Measurements from ENCODE around the gene JUNB. TPM values are rescaled to one million over a fixed set of nuclear protein-coding genes. Genes with fewer than 3 reads are reported as not detected.

Gene JUNB
- total and polyA plus RNA-seq, 2 of the 13 experiments (the other 11 are each of a cell fraction or from before 2014, with no cell fraction given): 7.7 to 8.2 TPM

GRCh38 chr19:12783849-12784393 lies 7.4 kb upstream of the JUNB start (continued):
- TF ChIP-seq SMAD9 (CRISPR knock-in tag; IDR thresholded peaks at IDR 0.05): no peak
- no peak for TF ChIP-seq NCOR1 (IDR thresholded peaks at IDR 0.05; ENCODE audit: borderline replicate concordance, low read length)
- no peak for TF ChIP-seq KLF6 (CRISPR knock-in tag; IDR thresholded peaks at IDR 0.05)
- no peak for TF ChIP-seq ZBTB20 (CRISPR knock-in tag; IDR thresholded peaks at IDR 0.05; ENCODE audit: borderline replicate concordance, low read depth)
- peak; percentile 29; the same call in 1 of the 2 replicates for TF ChIP-seq GABPB1 (CRISPR knock-in tag; IDR thresholded peaks at IDR 0.05)
- TF ChIP-seq ZNF644 (CRISPR knock-in tag; IDR thresholded peaks at IDR 0.05; ENCODE audit: low read depth): no peak
- peak; percentile 13; the same call in 1 of the 2 replicates for TF ChIP-seq NCOA2 (CRISPR knock-in tag; IDR thresholded peaks at IDR 0.05)
- no peak for TF ChIP-seq MIER3 (CRISPR knock-in tag; IDR thresholded peaks at IDR 0.05; ENCODE audit: borderline replicate concordance)
- TF ChIP-seq ZFY (CRISPR knock-in tag; IDR thresholded peaks at IDR 0.05): no peak
- TF ChIP-seq ZBTB7B (CRISPR knock-in tag; IDR thresholded peaks at IDR 0.05): peak; percentile 29; the same call in 1 of the 2 replicates
- no peak for TF ChIP-seq ZNF234 (CRISPR knock-in tag; conservative IDR thresholded peaks at IDR 0.05)
- TF ChIP-seq TEF (CRISPR knock-in tag; IDR thresholded peaks at IDR 0.05): no peak
- no peak for TF ChIP-seq ZNF33B (CRISPR knock-in tag; IDR thresholded peaks at IDR 0.05)
- TF ChIP-seq, protein P1, sequence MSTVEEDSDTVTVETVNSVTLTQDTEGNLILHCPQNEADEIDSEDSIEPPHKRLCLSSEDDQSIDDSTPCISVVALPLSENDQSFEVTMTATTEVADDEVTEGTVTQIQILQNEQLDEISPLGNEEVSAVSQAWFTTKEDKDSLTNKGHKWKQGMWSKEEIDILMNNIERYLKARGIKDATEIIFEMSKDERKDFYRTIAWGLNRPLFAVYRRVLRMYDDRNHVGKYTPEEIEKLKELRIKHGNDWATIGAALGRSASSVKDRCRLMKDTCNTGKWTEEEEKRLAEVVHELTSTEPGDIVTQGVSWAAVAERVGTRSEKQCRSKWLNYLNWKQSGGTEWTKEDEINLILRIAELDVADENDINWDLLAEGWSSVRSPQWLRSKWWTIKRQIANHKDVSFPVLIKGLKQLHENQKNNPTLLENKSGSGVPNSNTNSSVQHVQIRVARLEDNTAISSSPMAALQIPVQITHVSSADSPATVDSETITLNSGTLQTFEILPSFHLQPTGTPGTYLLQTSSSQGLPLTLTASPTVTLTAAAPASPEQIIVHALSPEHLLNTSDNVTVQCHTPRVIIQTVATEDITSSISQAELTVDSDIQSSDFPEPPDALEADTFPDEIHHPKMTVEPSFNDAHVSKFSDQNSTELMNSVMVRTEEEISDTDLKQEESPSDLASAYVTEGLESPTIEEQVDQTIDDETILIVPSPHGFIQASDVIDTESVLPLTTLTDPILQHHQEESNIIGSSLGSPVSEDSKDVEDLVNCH (CRISPR knock-in tag; IDR thresholded peaks at IDR 0.05): no peak
- TF ChIP-seq CENPX (CRISPR knock-in tag; IDR thresholded peaks at IDR 0.05): no peak
- no peak for TF ChIP-seq POLR2AphosphoS5 (IDR thresholded peaks at IDR 0.05; ENCODE audit: low read depth, low read length)
- no peak for TF ChIP-seq MED1 (CRISPR knock-in tag; IDR thresholded peaks at IDR 0.05)
- no peak for TF ChIP-seq ZNF225 (CRISPR knock-in tag; IDR thresholded peaks at IDR 0.05)
- TF ChIP-seq ZNF670 (CRISPR knock-in tag; IDR thresholded peaks at IDR 0.05; ENCODE audit: borderline replicate concordance): no peak
- TF ChIP-seq ZNF746 (CRISPR knock-in tag; IDR thresholded peaks at IDR 0.05): peak; percentile 88
- no peak for TF ChIP-seq GATA4 (IDR thresholded peaks at IDR 0.05; ENCODE audit: borderline replicate concordance, low read depth)
- peak; percentile 89 for TF ChIP-seq PATZ1 (CRISPR knock-in tag; IDR thresholded peaks at IDR 0.05)
- TF ChIP-seq, protein P2, sequence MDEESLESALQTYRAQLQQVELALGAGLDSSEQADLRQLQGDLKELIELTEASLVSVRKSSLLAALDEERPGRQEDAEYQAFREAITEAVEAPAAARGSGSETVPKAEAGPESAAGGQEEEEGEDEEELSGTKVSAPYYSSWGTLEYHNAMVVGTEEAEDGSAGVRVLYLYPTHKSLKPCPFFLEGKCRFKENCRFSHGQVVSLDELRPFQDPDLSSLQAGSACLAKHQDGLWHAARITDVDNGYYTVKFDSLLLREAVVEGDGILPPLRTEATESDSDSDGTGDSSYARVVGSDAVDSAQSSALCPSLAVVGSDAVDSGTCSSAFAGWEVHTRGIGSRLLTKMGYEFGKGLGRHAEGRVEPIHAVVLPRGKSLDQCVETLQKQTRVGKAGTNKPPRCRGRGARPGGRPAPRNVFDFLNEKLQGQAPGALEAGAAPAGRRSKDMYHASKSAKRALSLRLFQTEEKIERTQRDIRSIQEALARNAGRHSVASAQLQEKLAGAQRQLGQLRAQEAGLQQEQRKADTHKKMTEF (CRISPR knock-in tag; IDR thresholded peaks at IDR 0.05): no peak
- no peak for TF ChIP-seq SSRP1 (CRISPR knock-in tag; IDR thresholded peaks at IDR 0.05)
- TF ChIP-seq ZNF329 (CRISPR knock-in tag; IDR thresholded peaks at IDR 0.05; ENCODE audit: low read depth): 0 out of 2 replicates have a peak, but pooled peaks have one; percentile 40
- TF ChIP-seq SYNCRIP (IDR thresholded peaks at IDR 0.05; ENCODE audit: insufficient read depth, low read depth, low read length): no peak
- TF ChIP-seq HNRNPL (IDR thresholded peaks at IDR 0.05; ENCODE audit: low read depth, low read length): no peak

Measured in HepG2 (cell line).